Lower lobe of right lung (tissue), 2 donors: ENCODE results near the gene PYGB. TPM values are rescaled to one million over a fixed set of nuclear protein-coding genes. Genes with fewer than 3 reads are reported as not detected.
A peak's percentile ranks its signal among the peaks of the same experiment; 100 is the strongest.

Experiments
- ATAC-seq, 2 donors: fragments of 200-7000 bp; cut with Tn5 transposase; one replicate each; pipeline ENCODE4 v1.9.1; 2020 to 2022; ENCODE audit warnings: mild to moderate bottlenecking in 2 of 2, moderate library complexity in 2 of 2
- DNase-seq: peaks from one replicate; pipeline ENCODE4 v3.0.0-alpha.2; 2020
- H3K27ac ChIP-seq: fragments of 200-600 bp; one replicate; pipeline ENCODE4 v1.8.0; 2022
- H3K27me3 ChIP-seq: fragments of 200-600 bp; one replicate; pipeline ENCODE4 v1.8.0; 2022; ENCODE audit warnings: low read depth
- H3K36me3 ChIP-seq: fragments of 200-600 bp; one replicate; pipeline ENCODE4 v1.8.0; 2022; ENCODE audit warnings: mild to moderate bottlenecking
- H3K4me1 ChIP-seq: fragments of 200-600 bp; one replicate; pipeline ENCODE4 v1.8.0; 2022
- H3K4me3 ChIP-seq: fragments of 200-600 bp; one replicate; pipeline ENCODE4 v1.8.0; 2022; ENCODE audit warnings: mild to moderate bottlenecking
- H3K9me3 ChIP-seq: fragments of 200-600 bp; one replicate; pipeline ENCODE4 v1.8.0; 2022
- intact Hi-C: fragments of 100-400 bp; cut with DNase I; formaldehyde crosslinking; loops from one replicate; pipeline ENCODE4 v1.11.0; 2022
- total RNA-seq: library from RNA; stranded (reverse); fragmentation: NEBNext Ultra II Directional; extraction: Animal tissue kit (Norgen Biotek cat#: 25700); gene quantifications from one replicate; pipeline ENCODE4 v1.2.1, GENCODE V29; 2021
- TF ChIP-seq, protein P1 (sequence below): fragments of 200-600 bp; IDR thresholded peaks from one replicate; pipeline ENCODE4 v1.8.0; 2022; ENCODE audit warnings: antibody characterized with exemption, mild to moderate bottlenecking
- donor health status: DM: no; HTN: yes; CAD: no; lungs with severe emphysema.

Gene PYGB
- total RNA-seq, 1 donor from 2014 or later = 57.5 TPM

DNA sequence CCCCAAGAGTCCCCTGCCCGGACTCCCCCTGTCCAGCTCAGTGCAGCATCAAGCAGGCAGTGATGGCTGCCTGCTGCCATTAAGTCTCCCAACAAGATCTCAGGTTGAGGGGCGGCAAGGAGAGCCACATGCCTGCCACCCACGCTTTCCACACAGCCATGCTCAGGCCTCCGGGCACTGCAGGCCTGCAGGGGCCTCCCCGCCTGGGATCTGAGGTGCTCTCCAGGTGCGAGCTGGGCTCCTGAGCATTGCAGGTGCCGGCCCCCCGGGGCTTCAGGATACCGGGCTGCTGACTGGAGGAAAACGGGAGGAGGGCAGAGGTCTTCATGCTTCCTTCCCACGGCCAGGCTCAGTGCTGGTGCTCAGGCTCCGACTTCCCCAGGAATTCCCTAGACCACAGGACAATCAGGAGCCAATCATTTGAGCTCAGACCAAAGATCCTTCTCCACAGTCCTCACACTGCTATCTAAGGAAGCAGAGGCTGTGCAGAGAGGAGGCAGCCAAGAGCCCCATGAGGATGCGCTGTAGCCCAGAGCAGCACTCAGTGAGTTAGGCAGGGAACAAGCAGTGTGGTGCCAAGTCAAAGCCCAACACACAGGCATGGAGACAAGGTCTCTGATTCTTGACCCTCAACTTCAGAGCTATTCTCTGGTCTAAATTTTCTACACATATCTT, 52.7 kb downstream of the PYGB start:
- peaks cover 77% of the 10 kb centered on the region for H3K36me3 ChIP-seq
- H3K27me3 ChIP-seq = no peaks in the 10 kb centered on the region
- DNase-seq = no peak
- H3K4me1 ChIP-seq = peaks cover 12% of the 10 kb centered on the region
- TF ChIP-seq, protein P1, sequence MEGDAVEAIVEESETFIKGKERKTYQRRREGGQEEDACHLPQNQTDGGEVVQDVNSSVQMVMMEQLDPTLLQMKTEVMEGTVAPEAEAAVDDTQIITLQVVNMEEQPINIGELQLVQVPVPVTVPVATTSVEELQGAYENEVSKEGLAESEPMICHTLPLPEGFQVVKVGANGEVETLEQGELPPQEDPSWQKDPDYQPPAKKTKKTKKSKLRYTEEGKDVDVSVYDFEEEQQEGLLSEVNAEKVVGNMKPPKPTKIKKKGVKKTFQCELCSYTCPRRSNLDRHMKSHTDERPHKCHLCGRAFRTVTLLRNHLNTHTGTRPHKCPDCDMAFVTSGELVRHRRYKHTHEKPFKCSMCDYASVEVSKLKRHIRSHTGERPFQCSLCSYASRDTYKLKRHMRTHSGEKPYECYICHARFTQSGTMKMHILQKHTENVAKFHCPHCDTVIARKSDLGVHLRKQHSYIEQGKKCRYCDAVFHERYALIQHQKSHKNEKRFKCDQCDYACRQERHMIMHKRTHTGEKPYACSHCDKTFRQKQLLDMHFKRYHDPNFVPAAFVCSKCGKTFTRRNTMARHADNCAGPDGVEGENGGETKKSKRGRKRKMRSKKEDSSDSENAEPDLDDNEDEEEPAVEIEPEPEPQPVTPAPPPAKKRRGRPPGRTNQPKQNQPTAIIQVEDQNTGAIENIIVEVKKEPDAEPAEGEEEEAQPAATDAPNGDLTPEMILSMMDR = no peak
- H3K4me3 ChIP-seq = no peak overlapping the region
- ATAC-seq = no peak
- H3K27ac ChIP-seq = no peak overlapping the region
- no peaks in the 10 kb centered on the region for H3K9me3 ChIP-seq
- intact Hi-C loops = no loop called here

GRCh38 chr20:25301357-25301920, 53.6 kb downstream of the PYGB start:
- Histone ChIP-seq H3K27me3 (no peaks in the 10 kb centered on the region), H3K27ac (no peak overlapping the region), H3K4me1 (peaks cover 4% of the 10 kb centered on the region), H3K9me3 (no peaks in the 10 kb centered on the region), H3K4me3 (no peak overlapping the region), H3K36me3 (peaks cover 77% of the 10 kb centered on the region)
- peak in 1 of 2 donors; percentile 4 for ATAC-seq
- DNase-seq = no peak
- intact Hi-C loops = no loop called here
- TF ChIP-seq, protein P1 = no peak

GRCh38 chr20:25302596-25302995, 54.7 kb downstream of the PYGB start:
- H3K4me3 ChIP-seq = no peak overlapping the region
- H3K4me1 ChIP-seq = no peaks in the 10 kb centered on the region
- H3K36me3 ChIP-seq = peaks cover 66% of the 10 kb centered on the region
- TF ChIP-seq, protein P1 = no peak
- H3K9me3 ChIP-seq = no peaks in the 10 kb centered on the region
- H3K27ac ChIP-seq = no peak overlapping the region
- intact Hi-C loops = no loop called here
- no peaks in the 10 kb centered on the region for H3K27me3 ChIP-seq
- no peak for DNase-seq
- no peak for ATAC-seq

GRCh38 chr20:25303292-25304024, 55.6 kb downstream of the PYGB start:
- ATAC-seq = no peak
- no peaks in the 10 kb centered on the region for H3K4me1 ChIP-seq
- H3K27ac ChIP-seq = no peak overlapping the region
- no peak overlapping the region for H3K4me3 ChIP-seq
- no peaks in the 10 kb centered on the region for H3K9me3 ChIP-seq
- intact Hi-C loops = no loop called here
- H3K27me3 ChIP-seq = no peaks in the 10 kb centered on the region
- DNase-seq = no peak
- H3K36me3 ChIP-seq = peaks cover 61% of the 10 kb centered on the region
- TF ChIP-seq, protein P1 = no peak

DNA sequence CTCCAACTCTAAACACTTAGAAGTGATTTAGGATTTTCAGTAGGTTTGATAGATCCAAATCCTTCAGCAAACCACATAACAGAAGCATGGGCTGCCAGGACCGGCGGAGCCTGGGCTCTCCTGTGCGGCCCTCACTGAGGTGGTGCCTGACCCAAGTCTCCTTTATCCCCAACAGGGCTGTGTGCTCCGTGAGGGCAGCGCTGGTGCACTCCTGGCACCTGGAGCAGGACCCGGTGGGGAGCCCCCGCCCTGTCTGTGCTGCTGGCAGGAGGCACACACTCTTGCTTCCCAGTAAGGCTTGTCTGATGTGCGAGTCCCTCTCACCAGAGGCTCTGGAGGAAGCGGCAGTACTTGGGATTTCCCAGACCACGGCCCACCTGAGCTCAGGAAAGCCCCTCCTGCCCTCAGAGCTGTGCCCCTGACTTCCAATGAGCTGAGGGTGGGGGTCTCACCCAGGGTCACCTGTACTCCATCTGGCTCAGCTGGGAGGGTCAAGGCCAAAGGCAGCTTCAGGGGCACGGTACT, 56.2 kb downstream of the PYGB start:
- DNase-seq (no peak), ATAC-seq (no peak)
- no peaks in the 10 kb centered on the region for H3K9me3 ChIP-seq
- H3K27ac ChIP-seq = no peak overlapping the region
- H3K4me3 ChIP-seq = no peak overlapping the region
- no peaks in the 10 kb centered on the region for H3K27me3 ChIP-seq
- H3K36me3 ChIP-seq = peaks cover 54% of the 10 kb centered on the region
- H3K4me1 ChIP-seq = peaks cover under 1% of the 10 kb centered on the region
- intact Hi-C loops = no loop called here
- TF ChIP-seq, protein P1 = no peak
